ENCODE results near the gene RMRP.

DNA sequence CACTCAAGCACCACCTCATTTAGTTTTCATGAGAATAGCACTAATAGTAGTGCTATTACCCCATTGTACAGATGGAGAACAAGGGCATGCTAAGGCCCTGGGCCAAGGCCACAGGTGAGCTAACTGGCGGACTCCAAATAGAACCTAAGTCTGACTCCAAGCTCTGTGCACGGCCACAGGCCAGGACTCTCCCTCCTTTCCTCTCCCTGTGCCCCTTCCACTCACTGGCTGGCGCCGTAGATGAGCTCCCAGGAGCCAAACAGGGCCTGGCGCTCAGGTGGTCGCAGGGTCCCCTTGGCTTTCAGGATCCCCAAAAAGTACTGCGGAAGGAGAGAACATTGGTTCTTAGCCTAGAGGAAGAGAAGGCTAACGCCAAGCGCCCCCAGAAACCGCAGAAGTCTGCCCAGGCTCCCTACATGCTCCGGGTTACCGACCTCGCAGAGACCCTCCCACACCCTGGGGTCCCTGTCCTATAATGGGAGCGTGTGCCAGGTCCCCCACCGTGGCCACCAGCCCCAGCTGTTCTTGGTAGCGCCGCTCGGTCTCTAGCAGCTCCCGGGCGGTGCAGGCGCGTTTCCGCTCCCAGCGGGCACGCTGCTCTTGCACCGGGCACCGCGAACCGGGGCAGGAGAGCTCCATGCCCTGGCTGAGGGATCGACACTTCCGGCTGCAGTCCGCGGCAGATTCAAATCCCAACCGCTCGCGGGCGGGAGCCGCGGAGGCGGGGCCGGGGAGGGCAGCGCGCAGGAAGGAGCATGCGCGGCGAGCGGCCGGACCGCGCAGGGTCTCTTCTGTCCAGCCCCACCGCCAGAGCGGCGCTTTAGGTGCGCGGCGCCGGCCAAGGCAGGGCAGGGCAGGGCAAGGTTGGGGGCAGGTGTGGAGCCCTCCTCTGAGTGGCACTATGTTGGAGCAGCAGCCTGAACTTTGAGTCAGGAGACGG lies 7.0 kb upstream of the RMRP start, which contains the start of gene ARHGEF39:
- TF ChIP-seq, protein P1, sequence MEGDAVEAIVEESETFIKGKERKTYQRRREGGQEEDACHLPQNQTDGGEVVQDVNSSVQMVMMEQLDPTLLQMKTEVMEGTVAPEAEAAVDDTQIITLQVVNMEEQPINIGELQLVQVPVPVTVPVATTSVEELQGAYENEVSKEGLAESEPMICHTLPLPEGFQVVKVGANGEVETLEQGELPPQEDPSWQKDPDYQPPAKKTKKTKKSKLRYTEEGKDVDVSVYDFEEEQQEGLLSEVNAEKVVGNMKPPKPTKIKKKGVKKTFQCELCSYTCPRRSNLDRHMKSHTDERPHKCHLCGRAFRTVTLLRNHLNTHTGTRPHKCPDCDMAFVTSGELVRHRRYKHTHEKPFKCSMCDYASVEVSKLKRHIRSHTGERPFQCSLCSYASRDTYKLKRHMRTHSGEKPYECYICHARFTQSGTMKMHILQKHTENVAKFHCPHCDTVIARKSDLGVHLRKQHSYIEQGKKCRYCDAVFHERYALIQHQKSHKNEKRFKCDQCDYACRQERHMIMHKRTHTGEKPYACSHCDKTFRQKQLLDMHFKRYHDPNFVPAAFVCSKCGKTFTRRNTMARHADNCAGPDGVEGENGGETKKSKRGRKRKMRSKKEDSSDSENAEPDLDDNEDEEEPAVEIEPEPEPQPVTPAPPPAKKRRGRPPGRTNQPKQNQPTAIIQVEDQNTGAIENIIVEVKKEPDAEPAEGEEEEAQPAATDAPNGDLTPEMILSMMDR (IDR thresholded peaks at IDR 0.05), result peak in 7 of 12 donors; percentile 7 to 41 (median 17)
- peak in 1 of 2 donors; percentile 44 for TF ChIP-seq POLR2A (IDR thresholded peaks at IDR 0.05)

Data from heart left ventricle (tissue), 13 donors.